B cell (primary cell): ENCODE data around the gene SGIP1. TPM values are rescaled to one million over a fixed set of nuclear protein-coding genes. Genes with fewer than 3 reads are reported as not detected.

Source experiments
- ATAC-seq: fragments of 200-7000 bp; cut with Tn5 transposase; one replicate; pipeline ENCODE4 v1.10.0; 2021; ENCODE audit warnings: low read depth, mild to moderate bottlenecking, moderate number of reproducible peaks, moderate library complexity
- CTCF ChIA-PET: fragments of 350-600 bp; sonication (Branson Sonifier 250); formaldehyde crosslinking; loops from one replicate; lab custom pipeline; 2021; ENCODE audit warnings: antibody characterized with exemption, inconsistent platforms; lab: Charles Lee
- POLR2A ChIA-PET: fragments of 350-600 bp; sonication (Branson Sonifier 250); formaldehyde crosslinking; loops from one replicate; lab custom pipeline; 2021; ENCODE audit warnings: antibody characterized with exemption; lab: Charles Lee
- DNase-seq: peaks from one replicate; pipeline ENCODE4 v3.0.0; 2013
- H2AFZ ChIP-seq: 2 replicates; pipeline ENCODE4 v1.6.1; 2012; ENCODE audit warnings: mild to moderate bottlenecking, low read depth, low read length; ENCODE audit not compliant: insufficient read depth, poor library complexity, severe bottlenecking
- H3K27ac ChIP-seq, 2 donors: 1 replicate in 1 of 2; 2 replicates in 1 of 2; pipeline ENCODE4 v1.5.1; 2012 to 2013; ENCODE audit warnings: low read length in 2 of 2, mild to moderate bottlenecking in 2 of 2, moderate library complexity in 1 of 2
- H3K27me3 ChIP-seq, 4 experiments: fragments of 200-600 bp in 1 of 4; sonication (generic) in 1 of 4; replicated peaks in 1 of 4; 1 replicate in 2 of 4; 2 replicates in 2 of 4; pipeline versions ENCODE4 v1.6.1 to v1.7.0; 2013 to 2016; ENCODE audit warnings: low read length in 3 of 4, mild to moderate bottlenecking in 2 of 4, mixed read lengths in 1 of 4, moderate library complexity in 1 of 4; ENCODE audit not compliant: insufficient read depth in 4 of 4, control insufficient read depth in 3 of 4; ENCODE audit errors: control extremely low read depth in 1 of 4
- H3K36me3 ChIP-seq, 2 experiments: replicated peaks in 1 of 2; 1 replicate in 1 of 2; 2 replicates in 1 of 2; pipeline versions ENCODE4 v1.6.1 to v1.7.1; 2013; ENCODE audit warnings: low read length in 1 of 2; ENCODE audit not compliant: insufficient read depth in 2 of 2, control insufficient read depth in 1 of 2; ENCODE audit errors: control extremely low read depth in 1 of 2, extremely low read depth in 1 of 2
- H3K4me1 ChIP-seq, 2 donors: fragments of 200-600 bp in 1 of 2; sonication (generic) in 1 of 2; 1 replicate in 1 of 2; 2 replicates in 1 of 2; pipeline versions ENCODE4 v1.5.1 to v1.6.1; 2013 to 2017; ENCODE audit warnings: low read length in 2 of 2; ENCODE audit not compliant: control insufficient read depth in 2 of 2, insufficient read depth in 2 of 2
- H3K4me2 ChIP-seq: replicated peaks from 2 replicates; pipeline ENCODE3; 2012; ENCODE audit warnings: mild to moderate bottlenecking, low read depth, low read length; ENCODE audit not compliant: poor library complexity, severe bottlenecking
- H3K4me3 ChIP-seq, 5 experiments: fragments of 200-600 bp in 1 of 5; sonication (generic) in 1 of 5; 1 replicate in 3 of 5; 2 replicates in 2 of 5; pipeline versions ENCODE4 v1.5.1 to v1.7.0; 2011 to 2016; ENCODE audit warnings: low read length in 4 of 5, mild to moderate bottlenecking in 4 of 5, low read depth in 2 of 5, control low read depth in 1 of 5, moderate library complexity in 1 of 5; ENCODE audit not compliant: insufficient read depth in 1 of 5; ENCODE audit errors: control extremely low read depth in 1 of 5, extremely low read depth in 1 of 5
- H3K79me2 ChIP-seq: fragments of 200-600 bp; sonication (generic); one replicate; pipeline ENCODE4 v1.6.0; 2016; ENCODE audit warnings: low read length; ENCODE audit not compliant: control insufficient read depth, insufficient read depth
- H3K9ac ChIP-seq: fragments of 200-600 bp; sonication (generic); 2 replicates; pipeline ENCODE4 v1.6.1; 2017; ENCODE audit warnings: mild to moderate bottlenecking, low read length, moderate library complexity
- H3K9me3 ChIP-seq, 3 donors: one replicate each; pipeline versions ENCODE4 v1.6.1 to v1.7.1; 2013; ENCODE audit warnings: low read length in 2 of 3; ENCODE audit not compliant: control insufficient read depth in 2 of 3, insufficient read depth in 1 of 3; ENCODE audit errors: control extremely low read depth in 1 of 3
- H4K20me1 ChIP-seq: 2 replicates; pipeline ENCODE4 v1.6.0; 2012; ENCODE audit warnings: mild to moderate bottlenecking, low read length; ENCODE audit not compliant: insufficient read depth, control insufficient read depth, poor library complexity, severe bottlenecking
- H3K27ac Mint-ChIP-seq: one replicate; pipeline ENCODE4 v1.8.0; 2021; ENCODE audit warnings: mixed read lengths
- H3K27me3 Mint-ChIP-seq: one replicate; pipeline ENCODE4 v1.8.0; 2021; ENCODE audit warnings: mixed read lengths
- H3K4me1 Mint-ChIP-seq: one replicate; pipeline ENCODE4 v1.8.0; 2021; ENCODE audit warnings: mixed read lengths
- H3K4me3 Mint-ChIP-seq: one replicate; pipeline ENCODE4 v1.8.0; 2021; ENCODE audit warnings: mixed read lengths
- H3K9me3 Mint-ChIP-seq: one replicate; pipeline ENCODE4 v1.8.0; 2022; ENCODE audit warnings: mixed read lengths; ENCODE audit not compliant: insufficient read depth
- CTCF ChIP-seq: fragments of 200-600 bp; IDR thresholded peaks from one replicate; pipeline ENCODE4 v1.8.0; 2022; ENCODE audit warnings: antibody characterized with exemption, mild to moderate bottlenecking
- EZH2 ChIP-seq: IDR thresholded peaks from 2 replicates; pipeline ENCODE4 v1.6.1; 2012; ENCODE audit warnings: borderline replicate concordance, low read depth, mild to moderate bottlenecking, moderate library complexity, low read length; ENCODE audit not compliant: insufficient read depth, poor library complexity, severe bottlenecking
- WGBS: methylation state at CpG from one replicate; pipeline ENCODE4 v1.1.5; 2013; ENCODE audit warnings: missing lambda C conversion rate; ENCODE audit not compliant: insufficient coverage; 5-methylcytosine and 5-hydroxymethylcytosine counted together
- intact Hi-C: fragments of 100-400 bp; cut with micrococcal nuclease; formaldehyde crosslinking; loops from one replicate; pipeline ENCODE4 v1.10.0; 2022
- polyA plus RNA-seq: library from polyadenylated mRNA; depleted of rRNA; stranded (reverse); fragments of >200 nt; gene quantifications from 2 replicates; pipeline ENCODE4 v1.2.3, GENCODE V29; 2012
- total RNA-seq, 2 donors: library from RNA; stranded (reverse); fragments of 120-200 nt in 1 of 2; gene quantifications; 1 replicate in 1 of 2; 2 replicates in 1 of 2; pipeline versions ENCODE4 v1.2.3 to v1.2.4, GENCODE V29; 2013 to 2022

Gene SGIP1
- total and polyA plus RNA-seq, 2 donors (not counting 1 experiment from before 2014, with no cell fraction given): not detected

GRCh38 chr1:66583021-66583420 is 49.1 kb downstream of the SGIP1 start:
- Histone ChIP-seq H3K36me3 (no peaks in the 10 kb centered on the region), H3K4me3 (no peak overlapping the region), H3K9ac (no peak overlapping the region), H3K4me2 (no peak overlapping the region), H3K9me3 (no peaks in the 10 kb centered on the region), H2AFZ (no peak overlapping the region), H4K20me1 (no peaks in the 10 kb centered on the region), H3K27ac (no peak overlapping the region), H3K4me1 (no peaks in the 10 kb centered on the region), H3K79me2 (no peaks in the 10 kb centered on the region), H3K27me3 (no peaks in the 10 kb centered on the region)
- Mint-ChIP-seq H3K4me3 (no peak overlapping the region), H3K4me1 (peaks cover 1% of the 10 kb centered on the region), H3K27me3 (peaks cover 8% of the 10 kb centered on the region), H3K9me3 (no peaks in the 10 kb centered on the region), H3K27ac (no peak overlapping the region)
- CTCF ChIA-PET: no interaction called here
- intact Hi-C loops: no loop called here
- ATAC-seq (no peak), DNase-seq (no peak)
- POLR2A ChIA-PET: no interaction called here
- TF ChIP-seq EZH2 (no peak), CTCF (no peak)
- no CpG with 5 or more reads among the region's 2 CpGs for WGBS

- H3K4me3 ChIP-seq: no peak overlapping the region
- ChIA-PET POLR2A (no interaction called here), CTCF (no interaction called here)
- H3K9ac ChIP-seq: no peak overlapping the region
- H3K4me2 ChIP-seq: no peak overlapping the region
- H4K20me1 ChIP-seq: no peaks in the 10 kb centered on the region
- Mint-ChIP-seq H3K27ac (no peak overlapping the region), H3K9me3 (no peaks in the 10 kb centered on the region), H3K4me3 (no peak overlapping the region), H3K4me1 (no peaks in the 10 kb centered on the region), H3K27me3 (peaks cover 5% of the 10 kb centered on the region)
- H3K27me3 ChIP-seq: no peaks in the 10 kb centered on the region
- H2AFZ ChIP-seq: no peak overlapping the region
- no peak overlapping the region for H3K27ac ChIP-seq
- no peak for TF ChIP-seq EZH2
- TF ChIP-seq CTCF: no peak
- H3K4me1 ChIP-seq: no peaks in the 10 kb centered on the region
- intact Hi-C loops: no loop called here
- H3K36me3 ChIP-seq: no peaks in the 10 kb centered on the region
- ATAC-seq (no peak), DNase-seq (no peak)
- no peaks in the 10 kb centered on the region for H3K9me3 ChIP-seq
- no peaks in the 10 kb centered on the region for H3K79me2 ChIP-seq
Observed at GRCh38 chr1:66585002-66585401, 51.0 kb downstream of the SGIP1 start.
